Measurements from ENCODE around the gene SWI5.
"Not testable (repeated sequence)": the region's sequence is repeated elsewhere in the genome, so short reads cannot be mapped to it uniquely, and the experiment has no call there.

SWI5 gene

DNA sequence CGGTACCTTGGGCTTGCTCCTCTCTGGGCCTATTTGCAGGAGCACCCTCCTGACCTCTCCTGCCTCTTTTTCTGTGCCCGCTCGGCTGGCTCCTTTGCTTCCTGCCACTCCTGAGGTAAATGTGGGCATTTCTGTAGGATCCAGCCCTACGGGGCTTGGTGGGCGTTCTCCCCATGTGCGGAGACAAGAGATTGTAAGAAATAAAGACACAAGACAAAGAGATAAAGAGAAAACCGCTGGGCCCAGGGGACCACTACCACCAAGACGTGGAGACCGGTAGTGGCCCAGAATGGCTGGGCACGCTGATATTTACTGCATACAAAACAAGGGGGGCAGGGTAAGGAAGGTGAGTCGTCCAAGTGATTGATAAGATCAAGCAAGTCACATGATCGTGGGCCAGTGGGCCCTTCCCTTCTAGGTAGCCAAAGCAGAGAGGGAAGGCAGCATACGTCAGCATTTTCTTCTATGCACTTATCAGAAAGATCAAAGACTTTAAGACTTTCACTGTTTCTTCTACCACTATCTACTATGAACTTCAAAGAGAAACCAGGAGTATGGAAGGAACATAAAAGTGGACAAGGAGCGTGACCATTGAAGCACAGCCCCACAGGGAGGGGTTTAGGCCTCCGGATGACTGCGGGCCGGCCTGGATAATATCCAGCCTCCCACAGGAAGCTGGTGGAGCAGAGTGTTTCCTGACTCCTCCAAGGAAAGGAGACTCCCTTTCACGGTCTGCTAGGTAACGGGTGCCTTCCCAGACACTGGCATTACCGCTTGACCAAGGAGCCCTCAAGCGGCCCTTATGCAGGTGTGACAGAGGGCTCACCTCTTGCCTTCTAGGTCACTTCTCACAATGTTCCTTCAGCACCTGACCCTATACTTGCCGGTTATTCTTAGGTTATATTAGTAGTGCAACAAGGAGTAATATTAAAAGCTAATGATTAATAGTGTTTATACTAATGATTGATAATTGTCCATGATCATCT lies 3.3 kb downstream of the SWI5 start:
- H3K4me1 ChIP-seq (ENCODE audit: insufficient read depth, low read length); H3K9ac ChIP-seq (ENCODE audit: low read depth, low read length); H3K9me3 ChIP-seq (ENCODE audit: control insufficient read depth, insufficient read depth, low read length): not testable (repeated sequence)

DNA sequence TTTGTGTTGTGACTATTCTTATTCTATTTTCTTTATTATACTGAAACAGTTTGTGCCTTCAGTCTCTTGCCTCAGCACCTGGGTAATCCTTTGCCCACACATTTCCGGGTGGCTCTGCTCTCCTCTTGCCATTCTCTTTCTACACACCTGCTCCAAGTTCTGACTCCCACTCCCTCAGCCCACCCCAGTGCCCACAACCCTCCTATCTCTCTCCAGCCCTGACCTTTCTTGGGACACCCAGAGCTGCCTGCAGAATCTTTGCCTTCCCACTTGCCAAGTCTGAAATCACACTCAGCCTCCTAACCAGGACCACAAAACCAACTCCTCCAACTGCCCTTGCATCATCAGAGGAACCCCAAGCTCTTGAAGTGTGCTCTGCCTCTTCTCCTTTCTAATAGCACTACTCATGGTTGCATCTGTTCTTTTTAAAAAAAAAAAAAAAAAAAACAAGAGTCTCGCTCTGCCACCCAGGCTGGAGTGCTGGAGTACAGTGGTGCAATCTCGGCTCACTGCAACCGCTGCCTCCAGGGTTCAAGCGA lies 4.1 kb downstream of the SWI5 start:
- no peaks in the 10 kb centered on the region for H3K9me3 ChIP-seq (ENCODE audit: control insufficient read depth, insufficient read depth, low read length)
- H3K36me3 ChIP-seq (ENCODE audit: insufficient read depth, low read length): peaks cover under 1% of the 10 kb centered on the region; the same call in 1 of the 2 replicates
- H3K4me1 ChIP-seq (ENCODE audit: insufficient read depth, low read length): no peaks in the 10 kb centered on the region
- no peak overlapping the region for H3K9ac ChIP-seq (ENCODE audit: low read depth, low read length)

More for the DNA sequence above, 3.3 kb downstream of the SWI5 start:
- not testable (repeated sequence) for H3K36me3 ChIP-seq (ENCODE audit: insufficient read depth, low read length)

DNA sequence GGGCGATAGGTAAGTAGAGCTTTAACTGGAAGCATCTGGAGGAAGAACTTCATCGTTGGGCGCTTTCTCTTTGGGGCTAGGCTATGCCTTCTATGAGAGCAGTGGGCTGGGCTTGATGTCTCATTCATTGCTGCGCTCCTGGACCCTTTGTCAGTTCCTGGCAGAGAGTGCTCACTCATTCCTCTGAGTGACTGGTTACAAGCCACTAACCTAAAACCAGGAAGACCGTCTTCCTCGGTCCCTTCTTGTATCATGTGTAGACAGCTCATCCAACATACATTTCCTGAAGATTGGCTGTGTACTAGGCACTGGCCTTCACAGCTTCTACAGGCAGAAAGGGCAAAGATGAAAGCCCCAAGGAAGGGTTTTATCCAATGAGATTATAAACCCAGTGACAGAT lies 6.4 kb downstream of the SWI5 start:
- Histone ChIP-seq H3K36me3 (ENCODE audit: insufficient read depth, low read length) (peaks cover 3% of the 10 kb centered on the region; the same call in 1 of the 2 replicates), H3K9ac (ENCODE audit: low read depth, low read length) (no peak overlapping the region), H3K9me3 (ENCODE audit: control insufficient read depth, insufficient read depth, low read length) (no peaks in the 10 kb centered on the region), H3K4me1 (ENCODE audit: insufficient read depth, low read length) (no peaks in the 10 kb centered on the region)

DNA sequence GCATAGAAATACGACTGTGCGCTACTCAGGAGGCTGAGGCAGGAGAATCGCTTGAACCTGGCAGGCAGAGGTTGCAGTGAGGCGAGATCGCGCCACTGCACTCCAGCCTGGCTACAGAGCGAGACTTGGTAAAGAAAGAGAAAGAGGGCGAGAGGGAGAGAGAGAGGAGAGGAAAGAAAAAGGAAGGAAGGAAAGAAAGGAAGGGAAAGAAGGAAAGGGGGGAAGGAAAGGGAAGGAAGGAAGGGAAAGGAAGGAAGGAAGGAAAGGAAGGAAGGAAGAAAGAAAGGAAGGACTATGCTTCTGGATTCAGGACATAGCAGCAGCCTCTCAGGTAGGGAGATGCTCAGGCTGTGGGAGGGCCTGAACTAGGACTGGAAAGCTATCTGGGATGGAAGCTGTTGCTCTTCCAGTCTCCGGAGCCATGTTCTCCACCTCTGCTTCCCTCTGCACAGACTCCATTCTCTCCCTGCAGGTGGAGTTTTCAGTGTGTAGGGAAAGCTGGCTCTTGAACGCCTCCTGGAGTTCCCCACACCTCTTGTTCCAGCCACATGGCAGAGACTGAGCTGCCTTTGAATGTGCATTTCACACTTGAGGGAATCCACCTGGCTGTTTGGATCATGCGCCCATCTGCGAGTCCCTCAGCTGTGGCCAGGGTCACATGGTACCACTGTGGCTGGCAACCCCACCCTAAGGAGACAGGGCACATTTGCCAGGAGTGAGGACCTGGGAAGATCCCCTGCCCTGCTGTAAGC lies 9.1 kb downstream of the SWI5 start:
- H3K36me3 ChIP-seq (ENCODE audit: insufficient read depth, low read length): peaks cover 3% of the 10 kb centered on the region; the same call in 1 of the 2 replicates
- H3K9ac ChIP-seq (ENCODE audit: low read depth, low read length): no peak overlapping the region
- no peaks in the 10 kb centered on the region for H3K4me1 ChIP-seq (ENCODE audit: insufficient read depth, low read length)
- no peaks in the 10 kb centered on the region for H3K9me3 ChIP-seq (ENCODE audit: control insufficient read depth, insufficient read depth, low read length)

DNA sequence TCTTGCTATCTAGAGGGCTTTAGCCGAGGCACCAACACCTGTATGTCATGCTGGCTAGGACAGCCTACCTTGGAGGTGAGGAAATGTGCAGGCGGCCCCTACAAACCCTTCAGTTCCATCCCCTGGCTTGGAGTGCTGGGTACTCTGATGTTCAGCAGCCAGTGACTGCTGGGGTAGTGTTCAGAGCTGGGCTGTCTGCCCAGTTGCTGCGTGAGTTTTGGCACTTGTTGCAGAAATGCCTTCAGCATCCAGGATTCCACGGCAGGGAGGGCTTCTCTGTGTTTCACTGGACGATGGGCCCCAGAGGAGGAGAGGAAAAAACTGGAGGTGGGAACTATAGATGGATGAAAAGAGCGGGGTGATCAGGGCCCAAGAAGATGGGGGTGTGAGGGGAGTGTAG lies 10.4 kb downstream of the SWI5 start:
- H3K36me3 ChIP-seq (ENCODE audit: insufficient read depth, low read length): peaks cover 3% of the 10 kb centered on the region; the same call in 1 of the 2 replicates
- no peaks in the 10 kb centered on the region for H3K4me1 ChIP-seq (ENCODE audit: insufficient read depth, low read length)
- no peaks in the 10 kb centered on the region for H3K9me3 ChIP-seq (ENCODE audit: control insufficient read depth, insufficient read depth, low read length)
- H3K9ac ChIP-seq (ENCODE audit: low read depth, low read length): no peak overlapping the region

DNA sequence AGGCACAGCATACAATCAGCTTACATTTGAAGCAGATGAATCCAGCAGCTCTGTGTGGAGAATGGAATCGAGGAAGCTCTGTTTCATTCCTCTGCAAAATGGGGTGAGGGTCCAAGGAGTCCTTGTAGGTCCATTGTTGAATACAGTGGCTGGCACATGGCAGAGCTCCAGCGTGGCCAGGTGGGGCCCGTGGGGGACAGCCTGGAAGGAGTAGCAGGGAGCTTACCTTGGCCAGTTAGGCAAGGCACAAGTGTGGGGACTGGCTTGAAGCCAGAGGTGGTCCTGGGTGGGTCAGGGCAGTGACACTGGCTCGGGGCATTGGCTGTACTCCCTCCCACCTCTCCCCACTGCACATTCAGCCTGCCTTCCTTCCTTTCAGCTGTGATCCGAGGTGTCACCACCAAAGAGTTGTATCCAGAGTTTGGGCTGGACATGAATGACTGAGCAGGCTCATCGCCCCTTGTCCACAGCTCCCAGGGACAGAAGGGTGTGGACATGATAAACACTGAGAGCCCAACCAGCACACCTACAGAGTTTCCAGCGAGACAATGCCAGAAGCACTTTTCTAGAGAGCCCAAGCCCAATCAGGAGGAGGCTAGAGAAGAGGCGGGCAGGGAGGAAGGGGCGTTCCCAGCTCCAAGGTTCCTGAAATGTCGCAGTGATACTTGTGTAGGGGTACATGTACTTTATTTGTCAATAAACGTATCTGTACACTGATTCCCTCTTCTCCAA lies 12.4 kb downstream of the SWI5 start:
- H3K36me3 ChIP-seq (ENCODE audit: insufficient read depth, low read length): peaks cover 3% of the 10 kb centered on the region; the same call in 1 of the 2 replicates
- H3K9ac ChIP-seq (ENCODE audit: low read depth, low read length): no peak overlapping the region
- H3K9me3 ChIP-seq (ENCODE audit: control insufficient read depth, insufficient read depth, low read length): no peaks in the 10 kb centered on the region
- H3K4me1 ChIP-seq (ENCODE audit: insufficient read depth, low read length): no peaks in the 10 kb centered on the region

DNA sequence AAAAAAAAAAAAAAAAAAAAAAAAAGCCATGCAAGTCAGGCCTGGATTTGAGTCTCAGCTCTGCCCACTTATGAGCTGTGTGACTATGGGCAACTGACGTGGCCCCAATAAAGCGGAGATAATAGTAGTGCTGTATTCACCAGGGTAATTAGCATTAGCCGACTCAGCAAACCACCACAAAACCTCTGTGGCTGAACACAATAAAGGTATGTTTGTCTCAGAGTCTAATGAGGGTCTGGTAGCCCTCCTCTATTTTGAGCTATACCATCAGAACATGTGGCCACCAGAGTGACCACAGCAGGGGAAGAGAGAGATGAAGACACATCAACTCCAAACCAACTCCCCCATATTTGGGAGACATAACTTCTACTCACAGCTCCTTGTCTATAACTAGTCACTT lies 15.9 kb downstream of the SWI5 start:
- no peaks in the 10 kb centered on the region for H3K4me1 ChIP-seq (ENCODE audit: insufficient read depth, low read length)
- no peaks in the 10 kb centered on the region for H3K36me3 ChIP-seq (ENCODE audit: insufficient read depth, low read length)
- no peaks in the 10 kb centered on the region for H3K9me3 ChIP-seq (ENCODE audit: control insufficient read depth, insufficient read depth, low read length)
- H3K9ac ChIP-seq (ENCODE audit: low read depth, low read length): no peak overlapping the region

DNA sequence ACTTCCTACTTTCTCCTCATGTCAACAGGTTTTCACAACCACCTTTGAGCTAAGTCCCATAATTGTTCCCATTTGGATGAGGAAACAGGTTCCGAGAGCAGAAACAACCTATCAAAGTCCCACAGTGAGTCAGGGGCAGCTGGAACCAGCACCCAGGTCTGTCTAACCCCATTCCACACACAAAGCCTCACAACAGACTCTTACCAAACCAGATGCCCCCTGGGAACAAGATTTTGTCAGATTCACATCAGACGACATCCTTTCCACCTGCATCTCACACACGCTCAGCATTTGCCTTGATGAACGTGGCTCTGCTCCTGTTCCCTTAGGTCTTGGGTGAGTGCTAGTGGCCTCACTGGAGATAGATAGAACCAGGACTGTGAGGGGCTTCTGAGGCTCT lies 17.0 kb downstream of the SWI5 start:
- Histone ChIP-seq H3K9me3 (ENCODE audit: control insufficient read depth, insufficient read depth, low read length) (no peaks in the 10 kb centered on the region), H3K9ac (ENCODE audit: low read depth, low read length) (no peak overlapping the region), H3K4me1 (ENCODE audit: insufficient read depth, low read length) (no peaks in the 10 kb centered on the region), H3K36me3 (ENCODE audit: insufficient read depth, low read length) (no peaks in the 10 kb centered on the region)

DNA sequence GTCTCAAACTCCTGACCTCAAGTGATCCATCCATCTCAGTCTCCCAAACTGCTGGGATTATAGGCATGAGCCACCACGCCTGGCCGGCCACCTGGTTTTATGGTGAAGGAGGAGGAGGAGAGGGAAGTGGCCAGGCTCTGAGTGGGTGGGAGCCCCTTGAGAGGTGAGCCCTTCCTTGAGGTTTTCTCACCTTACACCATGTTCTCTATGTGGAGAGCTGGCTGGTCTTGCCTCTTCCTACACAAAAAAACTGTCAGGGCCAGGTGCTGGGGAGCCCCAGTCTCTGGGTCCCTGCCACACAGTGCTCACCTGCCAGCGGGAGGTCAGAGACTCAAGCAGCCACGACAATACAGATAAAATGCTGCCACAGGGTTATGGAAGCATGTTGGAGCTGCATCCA lies 18.1 kb downstream of the SWI5 start:
- Histone ChIP-seq H3K9ac (ENCODE audit: low read depth, low read length) (no peak overlapping the region), H3K4me1 (ENCODE audit: insufficient read depth, low read length) (no peaks in the 10 kb centered on the region), H3K9me3 (ENCODE audit: control insufficient read depth, insufficient read depth, low read length) (no peaks in the 10 kb centered on the region), H3K36me3 (ENCODE audit: insufficient read depth, low read length) (no peaks in the 10 kb centered on the region)

DNA sequence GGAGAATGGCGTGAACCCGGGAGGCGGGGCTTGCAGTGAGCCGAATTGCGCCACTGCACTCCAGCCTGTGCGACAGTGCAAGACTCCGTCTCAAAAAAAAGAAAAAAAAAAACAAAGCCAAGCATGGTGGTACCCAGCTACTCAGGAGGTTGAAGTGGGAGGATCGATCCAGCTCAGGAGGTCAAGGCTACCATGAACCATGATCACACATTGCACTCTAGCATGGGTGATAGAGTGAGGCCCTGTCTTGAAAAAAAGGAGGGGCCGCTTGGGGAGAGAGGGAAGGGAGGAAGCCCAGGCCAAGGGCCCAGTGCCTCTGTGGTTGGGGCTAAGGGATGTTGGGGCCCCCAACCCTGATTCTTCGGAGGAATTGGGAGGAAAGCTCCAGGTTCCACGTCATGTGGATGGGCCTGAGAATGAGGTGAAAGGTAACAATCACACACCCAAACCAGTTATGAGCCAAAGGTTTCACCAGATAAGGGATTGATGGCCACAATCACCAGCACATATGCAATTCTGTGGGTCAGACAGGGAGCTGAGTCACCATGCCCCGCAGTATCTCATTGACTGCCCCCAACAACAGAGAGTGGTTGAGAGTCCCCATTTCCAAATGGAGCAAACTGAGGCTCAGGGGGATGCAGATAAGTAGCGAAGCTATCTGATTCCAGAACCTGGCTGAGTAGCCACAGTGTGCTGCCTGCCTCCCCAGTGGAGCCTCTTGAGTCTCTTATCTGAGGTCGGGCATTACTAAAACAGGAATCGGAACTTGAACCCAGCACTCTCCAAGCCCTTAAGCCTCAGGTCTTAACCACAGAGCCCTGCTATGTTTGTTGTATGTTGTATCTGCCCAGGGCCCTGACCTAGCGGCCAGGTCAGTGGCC lies 20.5 kb downstream of the SWI5 start:
- H3K4me1 ChIP-seq (ENCODE audit: insufficient read depth, low read length): no peaks in the 10 kb centered on the region
- no peaks in the 10 kb centered on the region for H3K36me3 ChIP-seq (ENCODE audit: insufficient read depth, low read length)
- H3K9me3 ChIP-seq (ENCODE audit: control insufficient read depth, insufficient read depth, low read length): no peaks in the 10 kb centered on the region
- H3K9ac ChIP-seq (ENCODE audit: low read depth, low read length): no peak overlapping the region

DNA sequence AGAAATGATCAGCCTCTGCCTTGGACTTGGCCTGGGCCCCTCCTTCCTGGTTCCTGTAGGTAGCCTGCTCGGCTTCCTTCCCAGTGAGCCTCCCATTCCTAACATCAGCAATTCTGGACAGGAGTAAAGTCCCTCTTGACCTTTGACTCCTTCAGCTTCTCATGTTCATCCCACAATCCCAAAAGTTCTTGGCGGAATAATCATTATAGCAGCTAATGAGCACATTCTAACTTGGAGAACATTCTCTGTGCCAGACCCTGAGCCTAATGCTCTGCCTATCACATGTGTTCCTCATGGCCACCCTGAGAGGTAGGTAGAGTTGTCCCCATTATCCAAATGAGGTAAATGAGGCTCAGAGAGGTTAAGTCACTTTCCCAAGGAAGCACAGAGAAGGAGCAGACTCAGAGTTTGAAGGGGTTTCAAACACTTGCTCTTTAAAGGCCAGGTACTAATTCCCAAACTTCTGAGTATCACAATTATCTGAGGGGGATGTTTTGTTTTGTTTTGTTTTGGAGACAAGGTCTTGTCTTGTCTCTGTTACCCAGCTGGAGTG lies 21.2 kb downstream of the SWI5 start:
- H3K9me3 ChIP-seq (ENCODE audit: control insufficient read depth, insufficient read depth, low read length): no peaks in the 10 kb centered on the region
- H3K9ac ChIP-seq (ENCODE audit: low read depth, low read length): no peak overlapping the region
- no peaks in the 10 kb centered on the region for H3K36me3 ChIP-seq (ENCODE audit: insufficient read depth, low read length)
- no peaks in the 10 kb centered on the region for H3K4me1 ChIP-seq (ENCODE audit: insufficient read depth, low read length)

DNA sequence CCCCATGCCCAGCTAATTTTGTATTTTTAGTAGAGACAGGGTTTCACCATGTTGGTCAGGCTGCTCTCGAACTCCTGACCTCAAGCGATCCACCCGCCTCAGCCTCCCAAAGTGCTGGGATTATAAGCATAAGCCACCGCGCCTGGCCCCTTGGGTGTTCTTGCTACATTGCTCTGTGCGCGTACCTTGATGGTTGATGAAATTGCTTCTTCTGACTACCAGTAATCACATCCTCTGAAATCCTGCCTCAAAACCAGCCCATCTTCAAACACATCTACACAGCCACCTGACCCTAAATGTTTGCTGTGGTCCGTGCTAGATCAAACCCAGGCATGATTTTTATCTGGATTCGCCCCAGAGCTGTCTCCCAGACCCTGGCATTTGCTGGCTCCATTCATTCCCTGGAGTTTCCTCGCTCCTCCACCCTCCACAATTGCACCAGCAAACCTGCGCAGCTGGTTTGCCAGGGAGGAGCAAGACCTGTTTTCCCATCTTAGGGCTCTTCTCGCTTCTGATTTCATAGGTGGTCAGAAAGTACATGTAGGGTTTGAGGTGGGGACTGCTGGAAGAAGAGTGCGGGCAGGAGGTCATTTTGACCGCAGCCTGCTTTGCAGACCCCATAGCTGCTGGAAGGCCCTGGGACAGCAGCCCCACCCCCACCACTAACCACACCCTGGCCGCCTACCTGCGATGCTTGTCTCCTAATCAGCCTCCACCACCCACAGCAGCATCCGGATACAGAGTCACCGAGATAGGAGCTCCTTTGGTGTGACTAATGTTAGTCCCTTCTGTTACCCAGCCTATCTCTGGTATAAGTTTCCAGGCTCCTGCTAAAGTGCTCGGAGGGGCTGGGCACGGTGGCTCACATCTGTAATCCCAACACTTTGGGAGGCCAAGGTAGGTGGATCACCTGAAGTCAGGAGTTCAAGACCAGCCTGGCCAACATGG lies 22.7 kb downstream of the SWI5 start:
- no peak overlapping the region for H3K9ac ChIP-seq (ENCODE audit: low read depth, low read length)
- no peaks in the 10 kb centered on the region for H3K36me3 ChIP-seq (ENCODE audit: insufficient read depth, low read length)
- no peaks in the 10 kb centered on the region for H3K9me3 ChIP-seq (ENCODE audit: control insufficient read depth, insufficient read depth, low read length)
- H3K4me1 ChIP-seq (ENCODE audit: insufficient read depth, low read length): no peaks in the 10 kb centered on the region
